ENCODE measurements around the gene PANX1.

Gene PANX1

GRCh38 chr11:94186342-94187203 lies 57.9 kb downstream of the PANX1 start:
- no peak for DNase-seq

- no peak for DNase-seq
These were observed 64.6 kb downstream of the PANX1 start for GRCh38 chr11:94193288-94193687.

- DNase-seq: no peak
These were observed 66.1 kb downstream of the PANX1 start for GRCh38 chr11:94194712-94195111.

- no peak for DNase-seq
These were observed 67.7 kb downstream of the PANX1 start for GRCh38 chr11:94196363-94196762.

- DNase-seq: no peak
These were observed 70.1 kb downstream of the PANX1 start for GRCh38 chr11:94198718-94199117.

GRCh38 chr11:94199136-94200130 lies 70.8 kb downstream of the PANX1 start:
- no peak for DNase-seq

- no peak for DNase-seq
These were observed 72.4 kb downstream of the PANX1 start for GRCh38 chr11:94201004-94201465.

- no peak for DNase-seq
These were observed 74.4 kb downstream of the PANX1 start for GRCh38 chr11:94203070-94203469.

- no peak for DNase-seq
These were observed 82.7 kb downstream of the PANX1 start for GRCh38 chr11:94211261-94211830.

GRCh38 chr11:94212898-94213297 lies 84.3 kb downstream of the PANX1 start:
- no peak for DNase-seq

GRCh38 chr11:94217705-94218104 lies 89.1 kb downstream of the PANX1 start:
- no peak for DNase-seq

GRCh38 chr11:94218372-94218771 lies 89.7 kb downstream of the PANX1 start:
- DNase-seq: no peak

- DNase-seq: no peak
These were observed 91.1 kb downstream of the PANX1 start for GRCh38 chr11:94219771-94220170.

GRCh38 chr11:94224078-94224477 lies 95.4 kb downstream of the PANX1 start:
- DNase-seq: no peak
